Activated gamma-delta T cell treated with Interleukin-2 at 50 U/mL for 16 hours (primary cell): ENCODE data around the gene ADCY9.
A peak's percentile ranks its signal among the peaks of the same experiment; 100 is the strongest.
"Not testable (repeated sequence)": the region's sequence is repeated elsewhere in the genome, so short reads cannot be mapped to it uniquely, and the experiment has no call there.

Source experiments
- DNase-seq: peaks from one replicate; pipeline ENCODE4 v3.0.0-alpha.2; 2020

Gene ADCY9

DNA sequence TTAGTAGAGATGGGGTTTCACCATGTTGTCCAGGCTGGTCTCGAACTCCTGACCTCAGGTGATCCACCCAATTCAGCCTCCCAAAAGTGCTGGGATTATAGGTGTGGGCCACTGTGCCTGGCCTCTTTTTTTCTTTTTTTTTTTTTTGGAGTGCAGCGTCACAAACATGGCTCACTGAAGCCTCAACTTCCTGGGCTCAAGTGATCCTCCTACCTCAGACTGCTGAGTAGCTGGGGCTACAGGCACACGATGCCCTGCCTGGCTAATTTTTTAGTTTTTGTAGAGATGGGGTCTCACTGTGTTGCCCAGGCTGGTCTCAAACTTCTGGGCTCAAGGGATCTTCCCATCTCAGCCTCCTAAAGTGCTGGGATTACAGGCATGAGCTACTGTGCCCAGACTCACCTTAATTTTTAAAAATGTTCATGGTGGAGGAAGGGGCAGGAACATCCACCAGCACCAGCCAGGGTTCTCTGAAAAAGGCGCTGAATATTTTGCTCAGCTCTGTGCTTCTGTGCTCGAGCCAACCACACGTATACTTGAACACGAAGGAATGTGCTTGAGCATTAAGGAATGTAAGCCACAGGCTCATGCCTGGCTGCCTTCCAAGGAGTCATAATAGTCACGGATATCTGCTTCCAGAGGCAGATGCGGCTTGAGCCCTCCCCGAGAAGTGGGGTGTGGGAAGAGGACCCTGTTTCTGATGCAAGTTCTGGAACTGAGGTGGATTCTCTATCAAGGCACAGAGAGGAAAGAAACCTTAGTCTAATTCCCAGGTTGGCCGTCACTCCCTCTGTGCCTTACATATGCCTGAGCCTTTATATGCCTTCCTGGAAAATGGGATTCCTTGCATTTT, 170.3 kb downstream of the ADCY9 start:
- no peak for DNase-seq

DNA sequence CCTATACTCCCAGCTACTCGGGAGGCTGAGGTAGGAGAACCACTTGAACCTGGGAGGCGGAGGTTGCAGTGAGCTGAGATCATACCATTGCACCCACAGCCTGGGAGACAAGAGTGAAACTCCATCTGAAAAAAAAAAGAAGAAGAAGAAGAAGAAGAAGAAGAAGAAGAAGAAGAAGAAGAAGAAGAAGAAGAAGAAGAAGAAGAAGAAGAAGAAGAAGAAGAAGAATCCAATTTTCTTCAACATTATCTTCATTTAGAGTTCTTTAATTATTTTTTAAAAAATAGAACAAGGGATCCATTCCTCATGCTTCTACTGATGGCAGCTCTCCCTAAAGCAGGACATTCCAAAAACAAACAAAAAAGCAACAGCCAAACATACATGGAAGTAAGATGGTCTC, 171.8 kb downstream of the ADCY9 start:
- not testable (repeated sequence) for DNase-seq

DNA sequence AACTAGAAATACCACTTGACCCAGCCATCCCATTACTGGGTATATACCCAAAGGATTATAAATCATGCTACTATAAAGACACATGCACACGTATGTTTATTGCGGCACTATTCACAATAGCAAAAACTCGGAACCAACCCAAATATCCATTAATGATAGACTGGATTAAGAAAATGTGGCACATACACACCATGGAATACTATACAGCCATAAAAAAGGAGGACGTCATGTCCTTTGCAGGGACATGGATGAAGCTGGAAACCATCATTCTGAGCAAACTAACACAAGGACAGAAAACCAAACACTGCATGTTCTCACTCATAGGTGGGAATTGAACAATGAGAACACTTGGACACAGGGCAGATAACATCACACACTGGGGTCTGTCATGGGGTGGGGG, 174.1 kb downstream of the ADCY9 start:
- DNase-seq: not testable (repeated sequence)

DNA sequence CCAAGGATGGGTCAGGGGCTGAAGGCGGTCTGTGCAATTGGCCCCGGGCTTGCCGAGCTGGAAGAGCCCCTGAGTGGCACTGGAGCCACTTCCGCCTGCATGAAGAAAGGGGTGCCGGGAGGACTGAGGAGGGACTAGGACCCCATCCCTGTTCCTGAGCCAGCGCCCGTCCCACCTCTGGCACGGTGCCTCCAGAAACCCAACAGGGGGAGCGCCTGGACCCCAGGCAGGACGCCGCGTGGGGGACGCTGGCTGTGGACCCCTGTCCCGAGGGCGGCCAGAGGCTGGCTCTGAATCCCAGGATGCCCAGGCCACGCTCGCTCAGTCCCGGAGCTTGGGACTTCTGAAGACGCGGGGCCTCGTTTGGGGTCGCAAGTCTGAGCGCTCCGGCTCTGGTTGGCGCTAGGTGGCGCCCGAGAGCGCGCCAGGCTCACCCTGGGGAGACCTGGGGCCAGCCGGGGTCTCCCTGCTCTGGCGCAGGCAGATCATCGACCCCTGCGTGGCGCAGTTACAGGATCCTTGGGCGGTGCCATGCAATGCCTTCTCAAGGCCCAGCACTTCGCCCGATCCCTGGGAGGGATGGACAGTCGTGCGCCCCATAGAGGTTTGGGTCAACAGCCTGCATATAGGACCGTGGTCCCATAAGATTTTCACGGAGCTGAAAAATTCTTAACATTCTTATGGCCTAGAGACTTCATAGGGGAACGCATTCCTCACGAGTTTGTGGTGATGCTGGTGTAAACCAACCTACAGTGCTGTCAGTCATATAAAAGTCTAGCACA, 177.2 kb downstream of the ADCY9 start:
- peak; percentile 60 for DNase-seq

DNA sequence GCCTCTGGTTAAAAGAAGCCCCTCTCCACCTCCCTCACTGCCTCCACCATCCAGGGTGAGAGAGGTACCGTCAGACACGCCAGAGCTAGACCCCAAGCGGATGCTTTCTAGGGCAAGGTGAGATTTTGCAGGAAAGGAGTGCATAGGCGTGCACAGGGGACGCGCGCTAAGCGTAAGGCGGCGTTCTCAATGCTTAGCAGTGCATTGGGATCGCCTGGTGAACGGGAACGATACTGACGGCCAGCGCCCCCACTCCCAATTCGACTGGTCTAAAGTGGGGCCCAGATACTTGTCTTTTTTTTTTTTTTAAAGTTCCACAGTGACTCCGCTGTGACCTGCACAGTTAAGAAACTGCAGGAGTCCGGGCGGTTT, 177.8 kb downstream of the ADCY9 start:
- no peak for DNase-seq

DNA sequence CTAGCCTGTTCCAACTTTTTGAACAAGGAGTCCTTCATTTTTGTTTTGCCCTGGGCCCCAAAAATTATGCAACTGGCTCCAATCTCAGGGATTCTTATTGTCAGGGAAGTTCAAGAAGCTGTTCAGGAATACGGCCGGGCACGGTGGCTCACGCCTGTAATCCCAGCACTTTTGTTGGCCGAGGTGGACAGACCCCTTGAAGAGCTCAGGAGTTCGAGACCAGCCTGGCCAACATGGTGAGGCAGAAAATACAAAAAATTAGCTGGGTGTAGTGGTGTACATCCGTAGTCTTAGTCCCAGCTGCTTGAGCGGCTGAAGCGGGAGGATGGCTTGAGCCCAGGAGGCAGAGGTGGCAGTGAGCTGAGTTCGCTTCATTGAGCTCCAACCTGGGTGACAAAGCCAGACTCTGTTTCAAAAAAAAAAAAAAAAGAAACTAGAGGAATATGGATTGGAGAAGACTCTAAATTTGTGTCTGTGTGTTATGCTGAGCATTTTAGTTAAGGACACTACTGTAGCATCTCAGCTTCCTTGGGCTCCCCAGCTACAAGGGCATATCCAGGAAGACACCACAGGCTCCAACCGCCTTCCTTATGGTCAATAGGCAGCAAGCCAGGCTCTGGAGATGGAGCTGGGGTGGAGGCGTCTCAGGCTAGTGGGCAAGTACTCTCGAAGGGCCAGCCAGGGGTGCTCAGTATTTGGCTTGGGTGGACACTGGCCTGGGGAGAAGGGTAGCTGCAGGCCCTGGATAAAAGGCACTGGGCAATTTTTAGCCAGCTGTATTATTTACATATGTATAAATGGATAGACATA, 179.0 kb downstream of the ADCY9 start:
- DNase-seq: no peak

DNA sequence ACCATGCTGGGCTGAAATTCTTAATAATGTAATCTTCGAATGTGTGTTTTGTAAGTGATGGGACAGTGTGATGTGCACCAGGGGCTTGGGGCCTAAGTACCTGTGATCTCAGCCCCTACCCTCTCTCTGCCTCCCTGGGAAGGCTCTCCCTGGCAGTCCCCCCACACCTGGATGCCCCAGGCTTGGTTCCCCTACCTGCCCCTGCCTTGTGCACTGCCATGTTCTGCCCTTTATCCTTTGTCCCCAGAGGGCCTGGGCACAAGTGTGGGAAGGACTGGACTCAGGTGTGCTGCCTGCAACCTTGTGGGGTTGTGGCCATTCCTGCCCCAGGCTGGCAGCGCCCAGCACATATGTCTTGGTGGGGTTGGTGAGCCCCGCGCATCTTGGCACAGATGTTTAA, 180.3 kb downstream of the ADCY9 start:
- DNase-seq: no peak

DNA sequence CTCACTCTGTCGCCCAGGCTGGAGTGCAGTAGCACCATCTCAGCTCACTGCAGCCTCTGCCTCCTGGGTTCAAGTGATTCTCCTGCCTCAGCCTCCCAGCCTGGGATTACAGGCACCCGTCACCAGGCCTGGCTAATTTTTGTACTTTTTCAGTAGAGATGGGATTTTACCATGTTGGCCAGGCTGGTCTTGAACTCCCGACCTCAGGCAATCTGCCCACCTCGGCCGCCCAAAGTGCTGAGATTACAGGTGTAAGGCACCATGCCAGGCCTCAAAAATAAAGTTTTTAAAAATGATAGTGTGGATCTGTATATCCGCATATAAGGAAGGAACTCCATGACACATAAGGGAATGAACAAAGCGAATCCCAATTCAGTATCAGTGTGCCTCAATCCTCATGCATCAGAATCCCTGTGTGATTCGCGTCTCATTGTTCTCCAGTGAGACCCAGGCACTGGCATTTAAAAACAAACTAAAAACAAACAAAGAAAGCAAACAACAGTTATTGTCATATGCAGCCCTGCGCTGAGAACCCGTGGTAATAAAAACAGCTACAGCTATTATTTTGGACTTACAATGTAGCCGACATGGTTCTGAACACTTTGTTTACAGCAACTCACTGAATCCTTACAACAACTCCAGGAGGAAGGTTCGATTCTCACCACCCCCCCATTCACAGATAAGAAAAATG, 181.6 kb downstream of the ADCY9 start:
- DNase-seq: no peak

DNA sequence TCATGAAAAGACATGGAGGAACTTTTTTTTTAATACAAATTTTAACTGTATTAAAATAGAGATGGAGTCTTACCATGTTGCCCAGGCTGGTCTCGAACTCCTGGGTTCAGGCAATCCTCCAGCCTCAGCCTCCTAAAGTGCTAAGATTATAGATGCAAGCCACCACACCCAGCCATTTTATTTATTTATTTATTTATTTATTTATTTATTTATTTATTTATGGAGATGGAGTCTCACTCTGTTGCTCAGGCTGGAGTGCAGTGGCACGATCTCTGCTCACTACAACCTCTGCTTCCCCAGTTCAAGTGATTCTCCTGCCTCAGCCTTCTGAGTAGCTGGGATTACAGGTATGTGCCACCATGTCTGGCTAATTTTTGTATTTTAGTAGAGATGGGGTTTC, 189.1 kb downstream of the ADCY9 start:
- DNase-seq: not testable (repeated sequence)

DNA sequence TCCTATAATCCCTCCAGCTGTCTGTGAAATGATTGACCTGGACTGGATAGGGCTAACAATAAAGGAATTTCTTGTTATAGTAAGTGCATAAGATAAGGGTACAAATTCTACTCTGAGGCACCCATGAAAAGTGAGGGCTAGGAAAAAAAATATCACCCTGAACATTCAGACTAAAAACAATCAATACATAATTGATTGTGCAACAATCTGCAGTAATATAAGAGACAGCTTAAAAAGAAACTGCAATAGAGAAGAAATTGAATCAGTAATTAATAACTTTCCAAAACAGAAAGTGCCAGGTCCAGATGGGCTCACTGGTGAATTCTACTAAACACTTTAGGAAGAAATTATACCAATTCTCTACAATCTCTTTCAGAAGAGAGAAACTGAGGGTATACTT, 191.5 kb downstream of the ADCY9 start:
- DNase-seq: no peak

DNA sequence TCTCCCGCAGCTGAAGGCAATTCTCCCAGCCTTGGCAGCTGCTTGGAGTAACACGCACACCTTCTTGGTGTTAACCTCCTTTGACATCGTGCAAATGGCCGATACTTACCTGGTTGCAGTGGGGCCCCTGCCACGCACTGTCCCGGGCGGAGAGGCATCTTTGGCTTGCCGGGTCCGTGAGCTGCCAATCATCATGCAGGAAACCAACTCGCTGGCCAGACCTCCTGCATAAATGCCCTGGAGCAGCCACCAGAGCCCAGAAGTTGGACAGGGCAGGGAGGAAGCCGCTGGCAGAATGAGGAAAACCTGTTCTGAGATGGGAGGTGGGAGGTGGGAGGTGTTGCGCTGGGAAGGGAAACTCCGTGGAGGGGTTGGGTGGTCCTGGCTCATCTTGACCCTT, 194.0 kb downstream of the ADCY9 start:
- DNase-seq: no peak

DNA sequence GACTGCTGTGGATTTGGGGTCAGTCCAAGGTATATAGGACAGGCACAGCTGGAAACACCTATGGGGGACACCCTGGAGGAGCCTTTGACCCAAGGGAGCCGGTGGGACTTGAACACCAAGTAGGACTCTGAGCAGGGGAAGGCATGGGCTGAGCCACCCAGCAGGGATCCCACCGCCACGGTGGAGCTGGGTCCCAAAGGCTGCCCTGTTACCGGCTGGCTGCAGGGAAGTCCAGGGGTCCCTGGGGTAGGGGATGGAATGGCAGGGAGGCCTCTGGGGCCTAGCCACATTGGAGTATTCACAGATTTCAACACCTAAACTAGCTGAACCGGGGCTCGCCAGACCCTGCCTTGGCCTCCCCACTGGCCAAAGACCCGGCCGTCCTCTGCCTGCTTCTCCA, 196.0 kb downstream of the ADCY9 start:
- DNase-seq: no peak

DNA sequence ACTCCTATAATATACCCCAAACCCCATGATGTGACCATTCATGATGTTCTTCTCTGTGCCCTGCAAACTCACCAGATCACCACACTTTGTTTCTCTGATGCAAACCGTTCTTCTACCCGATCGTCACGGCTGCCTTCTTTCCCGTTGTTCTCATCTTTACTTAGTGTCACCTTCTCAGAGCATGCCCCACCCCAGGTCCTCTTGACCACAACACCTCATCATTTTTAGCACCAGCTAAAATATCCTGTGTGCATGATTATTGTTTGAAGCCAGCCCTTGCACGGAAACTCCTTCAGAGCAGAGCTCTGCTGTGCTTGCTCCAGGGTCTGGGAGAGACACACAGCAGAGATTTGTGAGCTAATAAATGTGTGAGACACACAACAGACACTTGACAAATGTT, 196.8 kb downstream of the ADCY9 start:
- no peak for DNase-seq

DNA sequence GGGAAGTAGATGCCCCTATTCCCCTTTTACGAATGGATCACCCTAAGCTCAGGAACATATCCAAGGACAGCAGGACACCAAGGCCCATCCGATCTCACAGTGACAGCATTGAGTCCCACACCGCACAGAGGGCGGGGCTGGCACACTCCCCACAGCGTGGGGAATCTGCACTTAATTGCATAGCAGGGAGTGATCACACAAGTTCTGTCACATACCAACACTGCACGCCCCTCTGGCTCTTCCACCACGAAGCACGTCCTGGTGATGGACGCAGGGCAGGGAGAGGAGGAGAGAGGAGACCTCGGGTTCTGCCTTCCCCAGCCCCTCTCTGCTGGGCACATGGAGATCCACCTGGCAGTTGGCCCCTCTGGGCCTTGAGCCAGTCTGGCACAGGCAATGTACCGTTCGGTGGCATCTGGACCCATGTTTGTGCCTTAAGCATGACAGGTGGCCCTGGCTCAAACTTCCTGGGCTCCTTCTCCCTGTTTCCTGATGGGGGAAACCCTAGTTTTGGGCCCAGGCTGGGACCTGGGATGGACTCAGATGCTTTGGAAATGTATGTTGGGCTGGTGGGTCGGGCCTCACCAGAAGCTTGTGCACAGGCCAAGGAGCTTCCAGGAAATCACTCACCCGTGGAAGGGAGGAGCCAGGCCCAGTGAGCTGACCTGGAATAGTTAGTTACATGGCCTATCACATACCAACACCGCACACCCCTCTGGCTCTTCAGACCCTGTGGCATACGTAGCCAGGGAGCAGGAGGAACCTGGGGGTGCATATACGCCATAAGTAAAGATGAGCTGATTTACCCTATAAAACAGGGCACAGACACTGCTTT, 200.6 kb downstream of the ADCY9 start:
- no peak for DNase-seq

DNA sequence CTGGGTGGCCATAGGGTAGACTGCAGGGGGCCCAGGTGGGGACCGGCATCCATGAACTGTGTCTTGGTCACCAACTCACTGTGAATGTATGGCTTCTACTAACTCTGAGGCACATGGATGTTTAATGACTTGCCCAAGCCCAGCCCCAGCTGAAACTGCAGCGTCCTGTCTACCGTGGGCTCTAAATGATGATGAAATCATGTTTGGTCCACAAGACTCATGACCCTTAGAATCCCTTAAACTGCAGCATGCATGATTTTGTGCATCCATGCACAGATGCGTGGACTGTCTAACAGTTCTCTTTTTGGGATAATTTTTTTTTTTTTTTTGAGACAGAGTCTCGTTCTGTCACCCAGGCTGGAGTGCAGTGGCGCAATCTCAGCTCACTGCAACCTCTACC, 203.3 kb downstream of the ADCY9 start:
- DNase-seq: no peak
